D721Med (cell line): Measurements from ENCODE around the gene LAMP1.

Experiments used
- DNase-seq: peaks from one replicate; pipeline ENCODE4 v3.0.0; 2011; ENCODE audit warnings: low spot score; ENCODE audit not compliant: insufficient read length
- FAIRE-seq: peaks from 2 replicates; lab custom pipeline; 2011; peaks lifted over from hg19 to GRCh38; lab: Jason Lieb, UNC
- CTCF ChIP-seq: IDR thresholded peaks from 2 replicates; pipeline ENCODE4 v1.5.1; 2012; ENCODE audit warnings: mild to moderate bottlenecking, control low read depth; ENCODE audit not compliant: insufficient read depth; ENCODE audit errors: missing control alignments

The LAMP1 gene

GRCh38 chr13:113329656-113330312 lies 32.7 kb downstream of the LAMP1 start:
- DNase-seq (no peak), FAIRE-seq (no peak)
- TF ChIP-seq CTCF = no peak

GRCh38 chr13:113332615-113333014 lies 35.6 kb downstream of the LAMP1 start:
- DNase-seq = no peak
- no peak for FAIRE-seq
- no peak for TF ChIP-seq CTCF

- DNase-seq = no peak
- no peak for TF ChIP-seq CTCF
- FAIRE-seq = no peak
Measured at GRCh38 chr13:113333076-113333475, 36.0 kb downstream of the LAMP1 start.

- no peak for DNase-seq
- no peak for FAIRE-seq
- no peak for TF ChIP-seq CTCF
Measured at GRCh38 chr13:113337556-113337955, 40.5 kb downstream of the LAMP1 start.

- no peak for TF ChIP-seq CTCF
- FAIRE-seq = no peak
- no peak for DNase-seq
Measured at GRCh38 chr13:113337976-113338375, 40.9 kb downstream of the LAMP1 start.

- DNase-seq (no peak), FAIRE-seq (no peak)
- TF ChIP-seq CTCF = no peak
Measured at GRCh38 chr13:113338451-113338850, 41.4 kb downstream of the LAMP1 start.
